NCI-H1930 (cell line): ENCODE measurements around the gene NTN3.
"Not testable (repeated sequence)": the region's sequence is repeated elsewhere in the genome, so short reads cannot be mapped to it uniquely, and the experiment has no call there.

Experiments used
- DNase-seq, 2 experiments: peaks; one replicate each; lab custom pipeline; 2025; lab: John Stamatoyannopoulos, UW

The NTN3 gene

DNA sequence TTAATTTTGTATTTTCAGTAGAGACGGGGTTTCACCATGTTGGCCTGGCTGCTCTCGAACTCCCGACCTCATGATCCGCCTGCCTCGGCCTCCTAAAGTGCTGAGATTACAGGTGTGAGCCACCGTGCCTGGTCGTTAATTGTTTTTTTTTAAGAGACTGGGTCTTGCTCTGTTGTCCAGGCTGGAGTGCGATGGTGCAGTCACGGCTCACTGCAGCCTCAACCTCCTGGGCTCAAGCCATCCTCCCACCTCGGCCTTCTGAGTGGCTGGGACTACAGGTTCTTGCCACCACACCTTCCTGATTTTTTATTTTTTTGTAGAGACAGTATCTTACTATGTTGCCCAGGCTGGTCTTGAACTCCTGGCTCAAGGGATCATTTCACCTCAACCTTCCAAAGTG is 8.9 kb downstream of the NTN3 start:
- DNase-seq = not testable (repeated sequence)

DNA sequence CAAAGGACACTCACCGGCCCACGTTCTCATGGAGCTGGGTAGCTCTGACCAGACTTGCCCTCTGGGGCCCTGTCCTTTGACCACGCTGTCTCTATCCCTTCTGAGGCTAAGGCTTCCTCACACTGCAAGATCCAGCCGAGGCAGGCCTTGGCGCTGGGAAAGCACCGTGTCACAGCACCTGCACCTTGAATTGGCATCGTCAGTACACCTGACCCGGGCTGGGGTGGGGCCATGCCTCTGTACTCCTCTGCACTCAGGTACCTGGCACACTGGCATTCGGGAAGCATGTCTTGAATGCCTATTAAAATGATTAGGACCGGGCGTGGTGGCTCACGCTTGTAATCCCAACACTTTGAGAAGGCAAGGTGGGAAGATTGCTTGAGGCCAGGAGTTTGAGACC is 9.9 kb downstream of the NTN3 start:
- no peak for DNase-seq

DNA sequence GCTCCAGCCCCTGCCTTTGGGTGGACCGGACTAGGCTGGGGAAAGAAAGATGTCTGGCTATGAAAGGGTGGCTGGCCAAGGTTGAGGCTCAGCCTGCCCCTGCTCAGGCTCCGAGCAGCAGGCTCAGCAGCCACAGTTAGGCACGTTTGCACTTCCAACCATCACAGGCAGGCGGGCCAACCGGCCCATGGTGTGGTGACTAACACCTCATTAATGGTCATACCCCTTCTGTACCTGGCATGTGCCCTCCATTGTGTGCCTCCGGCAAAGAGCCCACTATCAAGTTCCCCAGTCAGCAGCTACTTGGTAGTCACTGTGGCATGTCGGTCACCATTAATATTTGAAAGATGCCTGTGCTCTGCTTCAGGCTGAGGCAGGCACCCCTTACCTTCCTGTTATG is 10.6 kb downstream of the NTN3 start:
- no peak for DNase-seq

DNA sequence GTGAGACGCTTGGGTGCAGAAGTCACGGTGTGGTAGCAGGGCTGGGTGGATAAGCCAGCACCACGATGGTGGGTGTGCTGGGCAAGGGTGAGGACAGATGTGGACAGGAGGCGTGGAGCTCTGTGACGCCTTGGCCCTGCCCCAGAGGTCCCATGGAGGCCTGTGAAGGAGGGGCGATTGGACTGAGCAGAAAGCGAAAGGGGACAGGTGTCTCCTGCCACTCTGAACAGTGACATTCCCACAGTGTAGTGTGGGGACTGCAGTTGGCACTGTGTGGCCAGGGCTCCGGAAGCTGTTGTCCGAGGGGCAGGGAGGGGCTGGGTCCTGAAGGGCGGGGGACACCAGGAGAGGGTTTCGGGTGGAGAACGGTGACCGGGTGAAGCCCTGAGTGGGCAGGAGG is 11.2 kb downstream of the NTN3 start:
- no peak for DNase-seq

DNA sequence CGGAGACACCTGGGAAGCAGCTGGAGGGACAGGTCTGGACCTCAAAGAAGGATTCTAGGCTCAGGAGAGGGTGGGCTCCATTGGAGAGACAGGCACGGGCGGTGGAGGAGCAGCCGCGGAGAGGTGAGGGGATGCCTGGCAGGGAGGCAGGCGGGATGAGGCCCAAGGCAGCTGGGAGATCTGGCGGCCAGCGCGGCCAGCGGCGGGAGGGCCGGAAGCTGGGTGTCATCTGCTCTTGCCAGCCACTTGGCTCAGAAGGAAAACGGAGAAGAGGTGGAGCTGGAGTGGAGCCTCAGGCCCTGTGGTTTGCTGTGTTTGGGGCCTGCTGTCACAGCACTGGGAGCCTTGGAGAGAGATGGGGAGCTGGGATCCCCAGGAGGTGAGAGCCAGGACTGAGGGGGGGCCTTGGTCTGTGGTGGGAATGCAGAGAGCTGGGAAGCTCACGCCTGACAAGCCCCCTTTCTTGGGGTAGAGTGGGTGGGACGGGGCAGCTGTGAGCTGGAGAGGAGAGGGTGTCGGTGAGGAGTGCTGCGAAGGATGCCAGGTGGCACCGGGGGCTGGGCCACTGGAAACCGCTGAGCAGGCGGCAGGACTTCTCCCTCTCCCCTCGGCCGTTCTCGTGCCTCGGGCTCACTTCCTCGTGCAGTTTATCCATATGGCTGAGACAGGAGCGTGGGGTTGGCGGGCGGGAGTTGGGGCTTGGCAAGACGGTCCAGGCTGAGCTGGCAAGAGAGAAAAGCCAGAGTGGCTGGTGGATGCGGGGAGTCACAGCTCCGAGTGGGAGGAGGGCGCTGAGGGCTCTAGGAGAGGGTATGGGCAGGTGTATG is 11.8 kb downstream of the NTN3 start:
- DNase-seq = no peak

DNA sequence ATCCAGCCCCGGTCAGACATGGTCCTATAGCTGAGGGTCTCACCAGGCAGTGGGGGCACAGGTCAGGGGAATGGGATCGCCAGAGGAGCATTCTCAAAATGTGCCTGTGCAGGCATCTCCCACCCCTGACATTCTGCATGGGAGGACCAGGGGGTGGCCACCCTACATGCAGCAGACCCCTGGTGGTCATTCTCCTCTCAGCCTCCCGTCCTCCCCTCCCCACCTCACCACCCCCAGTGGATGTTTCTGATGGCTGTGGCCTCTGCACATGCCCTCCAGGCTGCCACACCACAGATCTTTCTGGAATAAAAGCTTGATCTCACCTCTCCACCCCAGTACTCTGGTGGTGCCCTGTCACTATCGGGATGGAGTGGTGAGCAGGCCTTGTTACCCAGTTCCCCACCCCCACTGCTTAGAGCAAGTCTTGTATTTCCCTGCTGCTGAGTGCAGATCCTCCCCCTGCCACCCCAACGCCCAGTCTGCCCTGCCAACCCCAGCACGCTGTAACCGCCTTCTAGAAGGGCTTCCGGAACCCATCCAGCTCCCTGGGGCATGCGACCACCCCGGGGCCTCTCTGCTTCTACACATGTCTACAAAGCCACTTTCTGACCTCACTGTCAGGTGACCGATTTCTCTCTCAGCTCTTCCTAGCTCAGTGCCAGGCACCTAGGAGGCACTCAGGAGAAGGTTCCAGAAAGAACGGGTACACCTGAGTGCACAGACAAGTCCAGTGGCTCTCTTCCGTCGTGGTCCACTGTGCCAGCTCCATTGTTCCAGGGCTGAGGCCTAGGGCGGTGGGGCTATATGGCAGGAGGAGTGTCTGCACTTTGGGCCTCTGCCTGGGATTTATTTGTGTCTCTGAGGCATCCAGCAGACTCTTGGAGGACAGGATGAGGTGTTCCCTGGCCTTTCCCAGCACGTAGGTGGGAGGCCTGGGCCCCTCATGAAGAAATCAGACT is 13.1 kb downstream of the NTN3 start:
- DNase-seq = no peak

DNA sequence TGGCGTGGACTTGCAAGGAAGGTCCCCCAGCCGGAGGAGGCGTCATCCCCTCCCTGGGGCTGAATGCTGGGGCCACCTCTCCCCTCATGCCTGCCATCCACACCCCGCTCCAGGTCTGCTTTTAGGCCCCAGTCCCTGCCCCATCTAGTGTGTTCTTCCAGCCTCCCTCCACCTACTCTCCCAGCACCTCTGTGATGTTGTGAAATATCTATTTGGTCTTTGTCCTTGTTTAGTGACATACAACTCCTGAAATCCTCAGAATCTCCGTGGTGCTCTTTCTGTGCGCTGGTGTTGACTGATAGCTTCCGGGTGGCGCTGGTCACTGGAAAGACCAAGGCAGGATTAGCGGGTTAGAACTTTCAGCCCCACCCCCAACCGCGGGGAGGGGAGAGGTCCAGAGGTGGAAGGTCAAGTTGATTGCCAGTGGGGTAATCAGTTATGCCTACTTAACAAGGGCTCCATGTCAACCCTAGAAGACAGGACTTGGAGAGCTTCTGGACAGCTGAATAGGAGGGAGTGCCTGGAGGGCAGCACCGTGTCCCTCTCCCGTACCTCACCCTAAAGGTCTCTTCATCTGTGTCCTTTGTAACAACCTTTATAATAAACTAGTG is 13.9 kb downstream of the NTN3 start:
- no peak for DNase-seq

DNA sequence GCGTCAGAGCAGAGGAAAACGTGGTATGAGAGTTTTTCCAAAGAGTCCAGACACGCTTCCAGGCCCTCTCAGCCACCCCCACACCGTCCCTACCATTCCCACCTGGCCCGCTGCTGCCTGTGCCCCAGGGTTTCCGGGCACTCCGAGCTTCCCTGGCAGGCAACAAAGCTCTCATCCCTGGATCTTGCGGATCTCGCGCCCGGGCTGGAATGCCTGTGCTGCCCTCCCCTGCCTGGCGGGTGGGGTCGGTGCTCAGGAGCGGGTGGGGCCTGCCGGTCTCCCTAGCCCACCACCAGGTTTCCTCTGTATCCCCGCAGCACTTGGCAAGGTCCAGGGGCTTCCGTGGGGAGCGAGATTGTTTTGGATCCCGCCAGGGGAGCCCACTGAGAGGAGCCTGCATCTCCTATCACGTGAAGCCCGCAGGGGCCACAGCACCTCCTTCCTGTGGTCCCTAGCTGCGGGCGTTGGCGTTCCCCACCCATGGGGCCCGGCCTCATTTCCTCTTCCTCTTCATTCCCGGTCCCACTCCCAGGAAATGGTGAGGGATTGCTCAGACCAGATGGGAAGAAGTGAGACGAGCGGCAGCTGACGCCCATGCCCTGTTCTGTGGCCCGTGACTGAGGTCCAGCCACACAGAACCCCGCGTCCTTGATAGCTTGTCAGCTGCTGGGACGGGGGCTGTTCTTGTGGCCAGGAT is 14.9 kb downstream of the NTN3 start:
- DNase-seq = no peak

DNA sequence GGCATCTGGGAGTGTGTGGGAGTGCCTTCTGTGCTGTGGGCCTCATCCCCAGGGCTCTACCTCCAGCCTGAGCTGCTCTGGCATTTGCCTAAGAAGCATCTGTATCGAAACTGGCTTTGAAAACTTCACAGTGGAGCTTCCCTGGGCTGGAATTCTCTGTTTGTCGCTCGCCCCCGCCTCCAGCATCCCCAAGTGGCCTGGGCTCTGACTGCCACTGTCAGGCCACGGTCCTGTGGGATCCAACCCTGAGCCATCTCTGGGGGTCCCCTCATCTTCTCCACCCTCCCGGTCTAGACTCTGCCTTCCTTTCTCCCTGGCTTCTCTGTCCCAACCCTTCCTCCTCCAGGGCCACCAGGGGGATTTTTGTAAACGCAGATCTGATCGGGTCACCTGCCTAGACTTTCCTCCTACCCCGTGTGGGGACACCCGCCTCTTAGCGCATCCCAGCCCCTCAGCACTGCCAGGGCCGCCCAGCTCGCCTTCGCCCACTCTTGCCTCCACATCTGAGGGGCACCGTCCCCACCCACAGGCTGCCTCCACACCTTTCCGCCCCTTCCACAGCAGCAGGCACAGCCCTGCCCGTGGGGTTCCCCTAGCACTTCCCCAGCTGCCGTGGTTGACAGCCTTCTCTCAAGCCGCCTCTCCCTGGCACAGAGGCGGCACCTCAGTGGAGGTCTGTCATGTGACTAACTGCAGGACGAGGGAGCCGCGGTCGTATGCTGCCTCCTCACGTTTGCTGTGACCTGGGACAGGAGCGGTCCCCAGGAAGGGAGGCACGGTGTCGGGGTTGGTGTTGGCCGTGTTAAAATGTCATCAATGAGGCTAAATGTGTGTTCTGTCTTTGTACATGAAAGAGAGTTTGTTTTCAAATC is 15.8 kb downstream of the NTN3 start:
- no peak for DNase-seq

DNA sequence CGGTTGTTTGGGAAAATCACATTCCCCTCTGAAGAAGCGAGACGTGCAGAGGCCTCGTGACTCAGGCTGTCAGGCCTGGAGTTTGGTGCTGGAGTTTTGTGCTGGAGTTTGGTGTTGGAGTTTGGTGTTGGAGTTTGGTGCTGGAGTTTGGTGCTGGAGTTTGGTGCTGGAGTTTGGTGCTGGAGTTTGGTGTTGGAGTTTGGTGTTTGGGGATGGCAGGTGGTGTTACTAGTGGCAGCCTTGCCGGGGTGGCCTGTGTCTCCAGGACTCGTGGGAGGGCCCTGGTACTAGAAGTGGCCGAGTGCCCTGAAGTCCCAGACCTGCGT is 16.4 kb downstream of the NTN3 start:
- DNase-seq = no peak

DNA sequence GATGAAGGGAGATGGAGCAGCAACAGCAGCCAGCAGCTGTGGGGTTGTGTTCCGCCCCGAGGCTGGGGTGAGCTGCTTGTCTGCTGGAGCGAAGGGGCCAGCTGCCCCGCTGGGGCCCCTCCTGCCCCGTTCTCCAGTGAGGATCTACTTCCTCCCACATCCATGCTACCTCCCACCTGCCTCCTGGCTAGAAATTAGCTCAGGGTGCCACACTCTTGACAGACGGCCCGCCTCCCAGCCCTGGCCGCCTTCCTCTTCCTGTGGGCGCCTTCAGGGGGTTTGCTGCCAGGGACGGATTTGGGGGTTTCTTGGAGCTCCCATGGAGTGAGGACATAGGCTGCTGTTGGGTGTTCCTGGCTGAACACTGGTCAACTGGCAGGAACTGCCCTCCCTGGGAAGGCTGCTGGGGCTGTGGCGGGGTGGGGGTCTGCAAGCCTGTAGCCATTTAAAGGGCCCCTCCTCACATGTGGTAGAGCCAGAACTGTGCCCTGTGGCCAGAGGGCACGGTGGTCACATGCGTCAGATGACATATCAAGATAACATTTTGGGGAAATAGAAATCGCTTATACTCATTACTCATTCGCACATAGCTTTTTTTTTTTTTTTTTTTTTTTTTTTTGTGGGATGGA is 16.9 kb downstream of the NTN3 start:
- no peak for DNase-seq

DNA sequence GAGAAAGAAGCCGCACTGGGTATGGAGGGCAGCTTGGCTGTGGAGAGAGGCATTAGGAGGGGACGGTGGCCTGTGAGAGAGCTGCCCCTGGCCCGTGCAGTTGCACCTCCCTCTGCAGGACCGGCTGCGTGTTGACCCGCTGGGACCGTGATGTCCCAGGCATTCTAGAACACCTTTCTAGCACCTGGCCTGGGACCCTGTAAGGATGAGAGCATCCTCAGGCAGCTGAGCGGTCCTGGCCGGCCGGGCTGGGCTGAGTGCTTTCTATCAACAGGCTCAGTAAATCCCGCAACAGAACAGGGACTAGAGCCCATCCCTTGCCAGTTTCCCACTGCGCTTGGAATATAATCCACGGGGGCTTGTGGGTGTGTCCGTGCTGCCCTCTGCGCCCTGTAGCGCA is 18.5 kb downstream of the NTN3 start:
- no peak for DNase-seq

DNA sequence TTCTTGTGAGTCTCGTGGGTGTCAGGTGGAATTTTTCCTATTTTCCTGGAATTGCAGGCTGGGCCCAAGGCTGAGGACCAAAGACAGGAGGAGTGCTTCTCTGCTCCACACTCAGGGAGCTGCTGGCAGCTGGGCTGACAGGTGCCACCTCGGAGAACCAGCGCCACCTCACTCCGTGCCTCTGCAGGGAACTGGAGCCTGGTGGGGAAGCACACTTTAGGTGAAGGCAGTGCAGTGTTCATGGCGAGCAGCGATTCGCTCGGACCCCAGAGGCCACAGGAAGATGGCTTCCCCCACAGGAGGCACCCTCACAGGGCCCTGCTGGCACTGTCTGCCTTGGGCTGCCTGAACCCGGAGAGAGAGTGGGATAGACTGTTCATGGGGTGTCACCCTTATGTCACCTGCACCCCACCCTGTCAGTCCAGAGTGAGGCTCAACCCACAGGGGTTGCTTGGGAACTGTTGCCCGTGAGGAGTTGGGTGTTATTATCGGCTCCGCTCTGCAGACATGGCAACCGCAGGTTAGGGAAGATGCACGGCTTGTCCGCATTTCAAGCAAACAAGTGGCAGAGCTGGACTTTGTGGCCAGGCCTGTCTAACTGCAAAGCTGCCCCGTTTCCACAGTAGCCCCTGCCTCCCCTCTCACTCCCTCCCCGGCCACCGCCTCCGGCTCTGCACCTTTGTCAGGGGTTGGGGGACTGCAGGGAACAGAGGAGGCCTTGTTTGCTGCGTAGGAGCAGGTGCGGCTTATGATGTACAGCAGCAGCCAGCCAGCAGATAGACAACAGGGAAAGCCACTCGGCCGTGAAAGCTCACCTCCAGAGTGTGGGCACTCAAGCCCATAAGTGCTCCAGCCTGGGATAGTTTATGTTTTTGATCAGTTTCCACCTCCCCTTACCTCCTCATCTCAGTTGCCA is 19.4 kb downstream of the NTN3 start:
- no peak for DNase-seq

DNA sequence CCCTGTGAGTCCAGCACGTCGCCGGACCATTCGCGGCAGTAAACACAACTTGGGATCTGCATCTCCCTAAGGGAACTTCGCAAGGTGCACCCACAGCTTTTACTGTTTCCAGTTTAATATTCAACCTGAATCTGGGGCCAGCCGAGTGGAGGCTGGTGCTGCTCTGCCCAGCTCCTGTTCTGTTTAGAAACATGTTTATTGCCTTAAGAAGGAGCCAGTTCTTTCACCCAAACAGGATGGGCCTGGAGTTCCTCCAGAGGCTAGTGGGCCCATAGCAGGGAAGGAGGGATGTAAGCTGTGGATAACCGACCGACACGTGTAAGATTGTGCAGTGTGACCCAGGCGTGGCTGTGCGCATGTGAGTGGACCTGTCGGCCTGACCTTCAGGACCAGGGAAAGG is 21.2 kb downstream of the NTN3 start:
- DNase-seq = no peak

DNA sequence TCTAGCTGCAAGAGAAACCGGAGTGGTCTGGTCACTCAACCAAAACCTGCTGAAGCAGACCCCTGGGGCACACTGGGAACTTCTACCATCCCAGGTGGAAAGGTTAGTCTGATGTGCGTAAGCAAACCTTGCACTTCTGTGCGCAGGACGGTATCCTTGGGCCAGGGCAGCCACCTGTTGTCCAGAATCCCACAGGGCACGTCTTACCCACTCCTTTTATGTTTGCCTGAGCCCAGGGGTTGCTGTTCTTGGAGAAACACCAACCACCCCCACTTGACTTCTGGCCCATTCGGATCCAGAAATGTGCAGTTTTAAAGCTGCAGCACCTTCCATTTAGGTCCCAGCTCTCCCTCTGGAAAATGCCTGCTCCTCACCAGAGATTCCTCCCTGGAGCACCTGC is 22.5 kb downstream of the NTN3 start:
- no peak for DNase-seq

DNA sequence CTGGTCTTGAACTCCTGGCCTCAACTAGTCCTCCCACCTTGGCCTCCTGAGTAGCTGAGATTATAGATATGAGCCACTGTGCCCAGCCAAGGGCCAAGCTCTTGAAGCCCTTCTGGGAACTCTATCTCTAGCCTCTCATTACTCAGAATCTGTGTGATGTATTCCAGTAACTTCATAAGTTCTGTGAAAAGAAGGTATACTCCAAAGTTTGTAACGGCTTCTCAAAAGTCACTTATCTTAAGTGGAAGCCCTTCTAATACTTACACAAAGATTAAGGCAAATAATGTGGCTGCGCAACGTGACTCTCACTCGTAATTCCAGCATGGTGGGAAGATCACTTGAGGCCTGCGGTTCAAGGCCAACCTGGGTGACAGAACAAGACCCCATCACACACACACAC is 23.5 kb downstream of the NTN3 start:
- DNase-seq = no peak

DNA sequence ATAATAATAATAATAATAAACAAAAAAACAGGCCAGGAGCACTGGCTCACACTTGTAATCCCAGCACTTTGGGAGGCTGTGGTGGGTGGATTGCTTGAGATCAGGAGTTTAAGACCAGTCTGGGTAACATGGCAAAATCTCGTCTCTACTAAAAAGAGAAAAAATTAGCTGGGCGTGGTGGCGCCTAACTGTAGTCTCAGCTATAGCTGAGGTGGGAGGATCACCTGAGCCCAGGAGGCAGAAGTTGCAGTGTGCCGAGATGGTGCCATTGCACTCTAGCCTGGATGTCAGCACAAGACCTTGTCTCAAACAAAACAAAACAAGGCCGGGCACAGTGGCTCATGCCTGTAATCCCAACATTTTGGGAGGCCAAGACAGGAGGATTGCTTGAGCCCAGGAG is 23.9 kb downstream of the NTN3 start:
- no peak for DNase-seq

DNA sequence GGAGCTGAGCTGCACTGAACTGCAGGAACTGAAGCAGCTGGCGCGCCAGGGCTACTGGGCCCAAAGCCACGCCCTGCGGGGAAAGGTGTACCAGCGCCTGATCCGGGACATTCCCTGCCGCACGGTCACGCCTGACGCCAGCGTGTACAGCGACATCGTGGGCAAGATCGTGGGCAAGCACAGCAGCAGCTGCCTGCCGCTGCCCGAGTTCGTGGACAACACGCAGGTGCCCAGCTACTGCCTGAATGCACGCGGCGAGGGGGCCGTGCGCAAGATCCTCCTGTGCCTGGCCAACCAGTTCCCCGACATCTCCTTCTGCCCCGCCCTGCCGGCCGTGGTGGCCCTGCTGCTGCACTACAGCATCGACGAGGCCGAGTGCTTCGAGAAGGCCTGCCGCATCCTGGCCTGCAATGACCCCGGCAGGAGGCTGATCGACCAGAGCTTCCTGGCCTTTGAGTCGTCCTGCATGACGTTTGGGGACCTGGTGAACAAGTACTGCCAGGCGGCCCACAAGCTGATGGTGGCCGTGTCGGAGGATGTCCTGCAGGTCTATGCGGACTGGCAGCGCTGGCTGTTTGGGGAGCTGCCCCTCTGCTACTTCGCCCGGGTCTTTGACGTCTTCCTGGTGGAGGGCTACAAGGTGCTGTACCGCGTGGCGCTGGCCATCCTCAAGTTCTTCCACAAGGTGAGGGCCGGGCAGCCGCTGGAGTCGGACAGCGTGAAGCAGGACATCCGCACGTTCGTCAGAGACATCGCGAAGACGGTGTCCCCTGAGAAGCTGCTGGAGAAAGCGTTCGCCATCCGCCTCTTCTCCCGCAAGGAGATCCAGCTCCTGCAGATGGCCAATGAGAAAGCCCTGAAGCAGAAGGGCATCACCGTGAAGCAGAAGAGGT is 25.4 kb downstream of the NTN3 start:
- DNase-seq = no peak
